Mesendoderm (in vitro differentiated cells): Measurements from ENCODE around the gene NEU4.
"Not testable (repeated sequence)": the region's sequence is repeated elsewhere in the genome, so short reads cannot be mapped to it uniquely, and the experiment has no call there.

Source experiments
- DNase-seq: peaks from one replicate; pipeline ENCODE4 v3.0.0; 2013
- H2AK5ac ChIP-seq: 2 replicates; pipeline ENCODE4 v1.6.1; 2013; ENCODE audit warnings: low read length, inconsistent platforms
- H2BK120ac ChIP-seq: 2 replicates; pipeline ENCODE4 v1.6.1; 2013; ENCODE audit warnings: low read depth, mild to moderate bottlenecking, low read length, moderate library complexity, mixed read lengths
- H2BK15ac ChIP-seq: replicated peaks from 2 replicates; pipeline ENCODE4 v1.6.1; 2013; ENCODE audit warnings: low read depth, mild to moderate bottlenecking, moderate library complexity
- H2BK5ac ChIP-seq: 2 replicates; pipeline ENCODE4 v1.6.1; 2013; ENCODE audit warnings: low read length, inconsistent platforms
- H3K18ac ChIP-seq: 2 replicates; pipeline ENCODE4 v1.6.1; 2013; ENCODE audit warnings: mild to moderate bottlenecking, low read length, mixed read lengths
- H3K23ac ChIP-seq: one replicate; pipeline ENCODE4 v1.6.1; 2013; ENCODE audit warnings: low read length
- H3K27ac ChIP-seq: 2 replicates; pipeline ENCODE4 v1.5.1; 2013; ENCODE audit warnings: low read depth, mild to moderate bottlenecking, inconsistent platforms, low read length, moderate library complexity
- H3K27me3 ChIP-seq: 2 replicates; pipeline ENCODE4 v1.6.1; 2013; ENCODE audit warnings: low read length, control low read depth, mild to moderate bottlenecking, inconsistent platforms; ENCODE audit not compliant: insufficient read depth, poor library complexity
- H3K36me3 ChIP-seq: 2 replicates; pipeline ENCODE4 v1.6.1; 2013; ENCODE audit warnings: low read length, inconsistent platforms; ENCODE audit not compliant: control insufficient read depth, insufficient read depth
- H3K4ac ChIP-seq: one replicate; pipeline ENCODE4 v1.6.1; 2013; ENCODE audit warnings: low read depth, mild to moderate bottlenecking, low read length, moderate library complexity
- H3K4me1 ChIP-seq: 2 replicates; pipeline ENCODE4 v1.6.1; 2013; ENCODE audit warnings: low read depth, low read length, inconsistent platforms; ENCODE audit not compliant: control insufficient read depth
- H3K4me2 ChIP-seq: 2 replicates; pipeline ENCODE4 v1.6.1; 2013; ENCODE audit warnings: low read length
- H3K4me3 ChIP-seq: 2 replicates; pipeline ENCODE4 v1.5.1; 2013; ENCODE audit warnings: mild to moderate bottlenecking, low read length
- H3K56ac ChIP-seq: one replicate; pipeline ENCODE4 v1.6.1; 2013; ENCODE audit warnings: low read length
- H3K79me1 ChIP-seq: 2 replicates; pipeline ENCODE4 v1.6.1; 2013; ENCODE audit warnings: low read length, inconsistent platforms
- H3K79me2 ChIP-seq: 2 replicates; pipeline ENCODE4 v1.6.1; 2013; ENCODE audit warnings: mild to moderate bottlenecking, low read length; ENCODE audit not compliant: control insufficient read depth, insufficient read depth
- H3K9ac ChIP-seq: 2 replicates; pipeline ENCODE4 v1.6.1; 2013; ENCODE audit warnings: low read length, inconsistent platforms
- H4K5ac ChIP-seq: one replicate; pipeline ENCODE4 v1.6.1; 2013; ENCODE audit warnings: low read length
- H4K8ac ChIP-seq: one replicate; pipeline ENCODE4 v1.6.1; 2013; ENCODE audit warnings: low read depth, mild to moderate bottlenecking, control low read depth, low read length, moderate library complexity
- WGBS: extraction: QIAGEN DNeasy Blood & Tissue Kit; methylation state at CpG from one replicate; pipeline ENCODE4 v1.1.7; 2013; ENCODE audit warnings: low lambda C conversion rate, missing lambda C conversion rate; ENCODE audit not compliant: insufficient coverage; ENCODE audit errors: extremely low coverage; 5-methylcytosine and 5-hydroxymethylcytosine counted together

Gene NEU4

GRCh38 chr2:241818229-241818942 is 9.4 kb downstream of the NEU4 start:
- H3K23ac ChIP-seq, result no peak overlapping the region
- no peak overlapping the region for H3K4me2 ChIP-seq
- WGBS, result no CpG with 5 or more reads among the region's 25 CpGs
- H4K5ac ChIP-seq, result no peak overlapping the region
- H2AK5ac ChIP-seq, result no peak overlapping the region
- no peak overlapping the region for H3K27ac ChIP-seq
- H3K4me1 ChIP-seq, result no peaks in the 10 kb centered on the region
- H2BK15ac ChIP-seq, result no peak overlapping the region
- H3K27me3 ChIP-seq, result no peaks in the 10 kb centered on the region
- no peak overlapping the region for H2BK5ac ChIP-seq
- no peak overlapping the region for H3K9ac ChIP-seq
- no peaks in the 10 kb centered on the region for H3K79me2 ChIP-seq
- no peak overlapping the region for H3K4me3 ChIP-seq
- H3K79me1 ChIP-seq, result no peaks in the 10 kb centered on the region
- no peak overlapping the region for H3K18ac ChIP-seq
- no peak overlapping the region for H4K8ac ChIP-seq
- H3K56ac ChIP-seq, result no peak overlapping the region
- H3K36me3 ChIP-seq, result no peaks in the 10 kb centered on the region
- no peak overlapping the region for H3K4ac ChIP-seq
- DNase-seq, result no peak
- H2BK120ac ChIP-seq, result no peak overlapping the region

GRCh38 chr2:241818943-241819270 is 9.9 kb downstream of the NEU4 start:
- Histone ChIP-seq H3K27ac (no peak overlapping the region), H3K79me1 (no peaks in the 10 kb centered on the region), H3K18ac (no peak overlapping the region), H2BK5ac (no peak overlapping the region), H3K36me3 (no peaks in the 10 kb centered on the region), H4K8ac (no peak overlapping the region), H3K4me3 (no peak overlapping the region), H3K4me1 (no peaks in the 10 kb centered on the region), H2BK15ac (no peak overlapping the region), H3K9ac (no peak overlapping the region), H4K5ac (no peak overlapping the region), H3K79me2 (no peaks in the 10 kb centered on the region), H3K4me2 (no peak overlapping the region), H3K23ac (no peak overlapping the region), H3K4ac (no peak overlapping the region), H3K56ac (no peak overlapping the region), H3K27me3 (no peaks in the 10 kb centered on the region), H2AK5ac (no peak overlapping the region), H2BK120ac (no peak overlapping the region)
- no peak for DNase-seq
- no CpG with 5 or more reads among the region's 10 CpGs for WGBS

GRCh38 chr2:241819947-241820624 is 11.1 kb downstream of the NEU4 start:
- not testable (repeated sequence) for H3K23ac ChIP-seq, H2BK120ac ChIP-seq, H3K79me1 ChIP-seq, H3K27me3 ChIP-seq, H2AK5ac ChIP-seq, H4K8ac ChIP-seq, H3K56ac ChIP-seq, H3K4me2 ChIP-seq, H3K79me2 ChIP-seq, H3K18ac ChIP-seq, H3K9ac ChIP-seq, H3K36me3 ChIP-seq, H4K5ac ChIP-seq, H3K4me3 ChIP-seq, H2BK5ac ChIP-seq, H2BK15ac ChIP-seq, H3K27ac ChIP-seq, H3K4me1 ChIP-seq, H3K4ac ChIP-seq, DNase-seq
- no CpG with 5 or more reads among the region's 27 CpGs for WGBS

GRCh38 chr2:241820625-241821384 is 11.8 kb downstream of the NEU4 start:
- no peak overlapping the region for H3K9ac ChIP-seq
- H4K8ac ChIP-seq, result no peak overlapping the region
- H3K27me3 ChIP-seq, result no peaks in the 10 kb centered on the region
- no peak overlapping the region for H3K4ac ChIP-seq
- no peak overlapping the region for H2BK5ac ChIP-seq
- no peak overlapping the region for H3K56ac ChIP-seq
- H2AK5ac ChIP-seq, result no peak overlapping the region
- no peak overlapping the region for H3K4me2 ChIP-seq
- H4K5ac ChIP-seq, result no peak overlapping the region
- H3K4me1 ChIP-seq, result no peaks in the 10 kb centered on the region
- H3K4me3 ChIP-seq, result no peak overlapping the region
- H3K79me1 ChIP-seq, result no peaks in the 10 kb centered on the region
- no peak overlapping the region for H3K27ac ChIP-seq
- no peak overlapping the region for H2BK15ac ChIP-seq
- no peak overlapping the region for H2BK120ac ChIP-seq
- no peak for DNase-seq
- no peaks in the 10 kb centered on the region for H3K36me3 ChIP-seq
- H3K79me2 ChIP-seq, result no peaks in the 10 kb centered on the region
- no peak overlapping the region for H3K23ac ChIP-seq
- H3K18ac ChIP-seq, result no peak overlapping the region
- no CpG with 5 or more reads among the region's 31 CpGs for WGBS

- Histone ChIP-seq H4K8ac (no peak overlapping the region), H2BK120ac (no peak overlapping the region), H4K5ac (no peak overlapping the region), H3K27ac (no peak overlapping the region), H3K27me3 (no peaks in the 10 kb centered on the region), H2BK5ac (no peak overlapping the region), H3K79me1 (no peaks in the 10 kb centered on the region), H3K4ac (no peak overlapping the region), H3K79me2 (no peaks in the 10 kb centered on the region), H3K4me2 (no peak overlapping the region), H3K56ac (no peak overlapping the region), H3K4me3 (no peak overlapping the region), H2AK5ac (no peak overlapping the region), H2BK15ac (no peak overlapping the region), H3K36me3 (no peaks in the 10 kb centered on the region), H3K4me1 (no peaks in the 10 kb centered on the region), H3K23ac (no peak overlapping the region), H3K18ac (no peak overlapping the region), H3K9ac (no peak overlapping the region)
- DNase-seq, result no peak
- WGBS, result no CpG with 5 or more reads among the region's 28 CpGs
Observed at GRCh38 chr2:241821460-241822263, 12.7 kb downstream of the NEU4 start.
